HCEC 1CT (cell line): Measurements from ENCODE around the gene ICAM5.

ENCODE experiments used
- DNase-seq: peaks from one replicate; pipeline ENCODE4 v3.0.0-alpha.2; 2017

The ICAM5 gene

GRCh38 chr19:10292206-10292788 is 2.5 kb downstream of the ICAM5 start:
- DNase-seq: peak; percentile 79

- DNase-seq: no peak
Measured at GRCh38 chr19:10292789-10293636, 3.3 kb downstream of the ICAM5 start.

- DNase-seq: no peak
Measured at GRCh38 chr19:10293637-10294367, 4.0 kb downstream of the ICAM5 start.

- DNase-seq: no peak
Measured at GRCh38 chr19:10294368-10294697, 4.6 kb downstream of the ICAM5 start.

- no peak for DNase-seq
Measured at GRCh38 chr19:10295305-10295846, 5.6 kb downstream of the ICAM5 start.

GRCh38 chr19:10295847-10296591 is 6.3 kb downstream of the ICAM5 start:
- DNase-seq: no peak

GRCh38 chr19:10299545-10300458 is 10.1 kb downstream of the ICAM5 start:
- no peak for DNase-seq

GRCh38 chr19:10305139-10305806 is 15.5 kb downstream of the ICAM5 start:
- DNase-seq: peak; percentile 84

- no peak for DNase-seq
Measured at GRCh38 chr19:10306327-10306726, 16.6 kb downstream of the ICAM5 start.

- no peak for DNase-seq
Measured at GRCh38 chr19:10309423-10309822, 19.7 kb downstream of the ICAM5 start, which contains the start of gene ZGLP1. TSS of gene ZGLP1 (minus strand) at chr19:10309815.

- DNase-seq: peak; percentile 73
Measured at GRCh38 chr19:10315335-10316214, 25.8 kb downstream of the ICAM5 start, which contains the start of gene FDX2. TSS of gene FDX2 (minus strand) at chr19:10316015. CDS start at chr19:10315996, 19 bp downstream.

GRCh38 chr19:10316229-10317044 is 26.7 kb downstream of the ICAM5 start:
- no peak for DNase-seq

- no peak for DNase-seq
Measured at GRCh38 chr19:10317045-10317856, 27.5 kb downstream of the ICAM5 start.

GRCh38 chr19:10317857-10318462 is 28.2 kb downstream of the ICAM5 start:
- no peak for DNase-seq

GRCh38 chr19:10318807-10319682 is 29.3 kb downstream of the ICAM5 start:
- DNase-seq: no peak

- no peak for DNase-seq
Measured at GRCh38 chr19:10320602-10321416, 31.1 kb downstream of the ICAM5 start.
